Bronchial epithelial cell (primary cell): ENCODE measurements around the gene PCDHA10. TPM values are rescaled to one million over a fixed set of nuclear protein-coding genes. Genes with fewer than 3 reads are reported as not detected.
"Not testable (repeated sequence)": the region's sequence is repeated elsewhere in the genome, so short reads cannot be mapped to it uniquely, and the experiment has no call there.

Experiments used
- DNase-seq: peaks from one replicate; pipeline ENCODE4 v3.0.0-alpha.2; 2010; ENCODE audit warnings: low read depth
- FAIRE-seq: peaks from 2 replicates; lab custom pipeline; 2011; peaks lifted over from hg19 to GRCh38; lab: Jason Lieb, UNC
- H3K27me3 ChIP-seq: 2 replicates; pipeline ENCODE4 v1.5.1; 2011; ENCODE audit warnings: low read length; ENCODE audit not compliant: control insufficient read depth, insufficient read depth
- H3K36me3 ChIP-seq: 2 replicates; pipeline ENCODE4 v1.5.1; 2011; ENCODE audit warnings: low read length; ENCODE audit not compliant: control insufficient read depth, insufficient read depth
- H3K4me3 ChIP-seq: 2 replicates; pipeline ENCODE4 v1.5.1; 2011; ENCODE audit warnings: mild to moderate bottlenecking, low read depth, low read length, control low read depth
- total RNA-seq: library from RNA; depleted of rRNA; stranded (reverse); fragments of >200 nt; gene quantifications from 2 replicates; pipeline ENCODE4 v1.2.1, GENCODE V29; 2014
- TF ChIP-seq, protein P1 (sequence below): IDR thresholded peaks from 2 replicates; pipeline ENCODE4 v1.5.1; 2011; ENCODE audit warnings: mild to moderate bottlenecking, moderate library complexity, low read length, control low read depth, inconsistent platforms; ENCODE audit not compliant: insufficient read depth, severe bottlenecking

The PCDHA10 gene
- total RNA-seq, 1 donor from 2014 or later, result under 0.01 TPM

DNA sequence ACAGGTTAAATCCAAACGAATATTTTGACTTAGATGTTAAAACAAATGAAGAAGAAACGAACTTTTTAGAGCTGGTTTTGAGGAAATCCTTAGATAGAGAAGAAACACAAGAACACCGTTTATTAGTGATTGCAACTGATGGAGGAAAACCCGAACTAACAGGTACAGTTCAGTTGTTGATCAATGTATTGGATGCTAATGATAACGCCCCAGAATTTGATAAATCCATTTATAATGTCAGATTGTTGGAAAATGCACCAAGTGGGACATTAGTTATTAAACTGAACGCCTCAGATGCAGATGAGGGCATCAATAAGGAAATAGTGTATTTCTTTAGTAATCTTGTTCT lies 33.4 kb upstream of the PCDHA10 start:
- FAIRE-seq, result no peak
- Histone ChIP-seq H3K4me3 (no peak overlapping the region), H3K27me3 (no peaks in the 10 kb centered on the region), H3K36me3 (no peaks in the 10 kb centered on the region)
- no peak for DNase-seq
- TF ChIP-seq, protein P1, sequence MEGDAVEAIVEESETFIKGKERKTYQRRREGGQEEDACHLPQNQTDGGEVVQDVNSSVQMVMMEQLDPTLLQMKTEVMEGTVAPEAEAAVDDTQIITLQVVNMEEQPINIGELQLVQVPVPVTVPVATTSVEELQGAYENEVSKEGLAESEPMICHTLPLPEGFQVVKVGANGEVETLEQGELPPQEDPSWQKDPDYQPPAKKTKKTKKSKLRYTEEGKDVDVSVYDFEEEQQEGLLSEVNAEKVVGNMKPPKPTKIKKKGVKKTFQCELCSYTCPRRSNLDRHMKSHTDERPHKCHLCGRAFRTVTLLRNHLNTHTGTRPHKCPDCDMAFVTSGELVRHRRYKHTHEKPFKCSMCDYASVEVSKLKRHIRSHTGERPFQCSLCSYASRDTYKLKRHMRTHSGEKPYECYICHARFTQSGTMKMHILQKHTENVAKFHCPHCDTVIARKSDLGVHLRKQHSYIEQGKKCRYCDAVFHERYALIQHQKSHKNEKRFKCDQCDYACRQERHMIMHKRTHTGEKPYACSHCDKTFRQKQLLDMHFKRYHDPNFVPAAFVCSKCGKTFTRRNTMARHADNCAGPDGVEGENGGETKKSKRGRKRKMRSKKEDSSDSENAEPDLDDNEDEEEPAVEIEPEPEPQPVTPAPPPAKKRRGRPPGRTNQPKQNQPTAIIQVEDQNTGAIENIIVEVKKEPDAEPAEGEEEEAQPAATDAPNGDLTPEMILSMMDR, result no peak

DNA sequence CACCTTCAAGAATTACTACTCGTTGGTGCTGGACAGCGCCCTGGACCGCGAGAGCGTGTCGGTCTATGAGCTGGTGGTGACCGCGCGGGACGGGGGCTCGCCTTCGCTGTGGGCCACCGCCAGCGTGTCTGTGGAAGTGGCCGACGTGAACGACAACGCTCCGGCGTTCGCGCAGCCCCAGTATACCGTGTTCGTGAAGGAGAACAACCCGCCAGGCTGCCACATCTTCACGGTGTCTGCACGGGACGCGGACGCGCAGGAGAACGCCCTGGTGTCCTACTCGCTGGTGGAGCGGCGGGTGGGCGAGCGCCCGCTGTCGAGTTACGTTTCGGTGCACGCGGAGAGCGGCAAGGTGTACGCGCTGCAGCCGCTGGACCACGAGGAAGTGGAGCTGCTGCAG lies 32.7 kb upstream of the PCDHA10 start:
- DNase-seq, H3K36me3 ChIP-seq, FAIRE-seq, H3K27me3 ChIP-seq, H3K4me3 ChIP-seq: not testable (repeated sequence)

DNA sequence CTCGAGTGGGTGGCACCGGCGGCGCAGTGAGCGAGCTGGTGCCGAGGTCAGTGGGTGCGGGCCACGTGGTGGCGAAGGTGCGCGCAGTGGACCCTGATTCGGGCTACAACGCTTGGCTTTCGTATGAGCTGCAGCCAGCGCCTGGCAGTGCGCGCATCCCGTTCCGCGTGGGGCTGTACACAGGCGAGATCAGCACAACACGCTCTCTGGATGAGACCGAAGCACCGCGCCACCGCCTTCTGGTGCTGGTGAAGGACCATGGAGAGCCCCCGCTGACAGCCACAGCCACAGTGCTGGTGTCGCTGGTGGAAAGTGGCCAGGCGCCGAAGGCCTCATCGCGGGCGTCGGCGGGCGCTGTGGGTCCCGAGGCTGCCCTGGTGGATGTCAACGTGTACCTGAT lies 32.2 kb upstream of the PCDHA10 start:
- FAIRE-seq (no peak), DNase-seq (no peak)
- Histone ChIP-seq H3K4me3 (no peak overlapping the region), H3K36me3 (no peaks in the 10 kb centered on the region), H3K27me3 (no peaks in the 10 kb centered on the region)
- TF ChIP-seq, protein P1, result no peak

DNA sequence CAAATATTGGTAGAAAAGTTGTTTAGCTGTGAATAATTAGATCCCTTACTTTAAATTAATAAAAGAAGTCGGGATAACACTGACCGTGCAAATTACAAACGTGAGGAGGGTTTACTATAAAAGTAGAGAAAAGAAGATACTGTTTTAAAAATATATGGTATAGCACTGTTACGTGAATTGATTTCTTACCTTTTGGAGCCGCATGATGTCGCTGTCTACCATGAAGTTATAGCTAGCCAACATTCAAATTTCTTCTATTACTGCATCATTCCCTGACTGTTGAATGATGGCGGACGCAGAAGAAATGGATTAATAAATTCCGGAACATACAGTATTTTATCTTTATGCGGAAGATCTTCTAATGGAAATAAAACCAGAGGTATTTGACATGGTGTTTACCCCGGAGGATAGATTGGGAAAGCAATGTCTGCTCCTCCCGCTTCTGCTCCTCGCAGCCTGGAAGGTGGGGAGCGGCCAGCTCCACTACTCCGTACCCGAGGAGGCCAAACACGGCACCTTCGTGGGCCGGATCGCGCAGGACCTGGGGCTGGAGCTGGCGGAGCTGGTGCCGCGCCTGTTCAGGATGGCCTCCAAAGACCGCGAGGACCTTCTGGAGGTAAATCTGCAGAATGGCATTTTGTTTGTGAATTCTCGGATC lies 27.9 kb upstream of the PCDHA10 start, which contains the start of gene PCDHA6:
PCDHA6 (plus strand) TSS at position 257 of the 658 bp plus-strand sequence; CDS start at position 389, 132 bp downstream.
- no peak within 1 kb of the TSS for H3K4me3 ChIP-seq
- no peaks in the 10 kb centered on the region for H3K36me3 ChIP-seq
- H3K27me3 ChIP-seq, result no peaks in the 10 kb centered on the region
- FAIRE-seq, result no peak
- TF ChIP-seq, protein P1, result no peak
- peak; percentile 5 for DNase-seq

DNA sequence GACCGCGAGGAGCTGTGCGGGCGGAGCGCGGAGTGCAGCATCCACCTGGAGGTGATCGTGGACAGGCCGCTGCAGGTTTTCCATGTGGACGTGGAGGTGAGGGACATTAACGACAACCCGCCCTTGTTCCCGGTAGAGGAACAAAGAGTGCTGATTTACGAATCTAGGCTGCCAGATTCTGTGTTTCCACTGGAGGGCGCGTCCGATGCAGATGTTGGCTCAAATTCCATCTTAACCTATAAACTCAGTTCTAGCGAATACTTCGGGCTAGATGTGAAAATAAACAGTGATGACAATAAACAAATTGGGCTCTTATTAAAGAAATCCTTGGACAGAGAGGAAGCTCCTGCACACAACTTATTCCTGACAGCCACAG lies 27.3 kb upstream of the PCDHA10 start:
- TF ChIP-seq, protein P1, result no peak
- DNase-seq (no peak), FAIRE-seq (no peak)
- no peaks in the 10 kb centered on the region for H3K36me3 ChIP-seq
- no peaks in the 10 kb centered on the region for H3K27me3 ChIP-seq
- H3K4me3 ChIP-seq, result no peak overlapping the region

DNA sequence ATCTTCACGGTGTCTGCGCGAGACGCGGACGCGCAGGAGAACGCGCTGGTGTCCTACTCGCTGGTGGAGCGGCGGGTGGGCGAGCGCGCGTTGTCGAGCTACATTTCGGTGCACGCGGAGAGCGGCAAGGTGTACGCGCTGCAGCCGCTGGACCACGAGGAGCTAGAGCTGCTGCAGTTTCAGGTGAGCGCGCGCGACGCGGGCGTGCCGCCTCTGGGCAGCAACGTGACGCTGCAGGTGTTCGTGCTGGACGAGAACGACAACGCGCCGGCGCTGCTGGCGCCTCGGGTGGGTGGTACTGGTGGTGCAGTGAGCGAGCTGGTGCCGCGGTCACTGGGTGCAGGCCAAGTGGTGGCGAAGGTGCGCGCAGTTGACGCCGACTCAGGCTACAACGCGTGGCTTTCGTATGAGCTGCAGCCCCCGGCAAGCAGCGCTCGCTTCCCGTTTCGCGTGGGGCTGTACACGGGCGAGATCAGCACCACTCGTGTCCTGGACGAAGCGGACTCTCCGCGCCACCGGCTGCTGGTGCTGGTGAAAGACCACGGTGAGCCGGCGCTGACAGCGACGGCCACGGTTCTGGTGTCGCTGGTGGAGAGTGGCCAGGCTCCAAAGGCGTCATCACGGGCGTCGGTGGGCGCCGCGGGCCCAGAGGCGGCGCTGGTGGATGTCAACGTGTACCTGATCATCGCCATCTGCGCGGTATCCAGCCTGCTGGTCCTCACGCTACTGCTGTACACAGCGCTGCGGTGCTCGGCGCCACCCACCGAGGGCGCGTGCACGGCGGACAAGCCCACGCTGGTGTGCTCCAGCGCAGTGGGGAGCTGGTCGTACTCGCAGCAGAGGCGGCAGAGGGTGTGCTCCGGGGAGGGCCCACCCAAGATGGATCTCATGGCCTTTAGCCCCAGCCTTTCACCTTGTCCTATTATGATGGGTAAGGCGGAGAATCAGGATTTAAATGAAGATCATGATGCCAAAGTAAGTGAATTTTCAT lies 25.9 kb upstream of the PCDHA10 start:
- not testable (repeated sequence) for FAIRE-seq, H3K36me3 ChIP-seq, H3K4me3 ChIP-seq, DNase-seq, H3K27me3 ChIP-seq
